HFFc6 (cell line): ENCODE results near the gene KRT81. TPM values are rescaled to one million over a fixed set of nuclear protein-coding genes. Genes with fewer than 3 reads are reported as not detected.

ENCODE experiments used
- DNase-seq: peaks from one replicate; pipeline ENCODE4 v3.0.0-alpha.2; 2018
- H3K27ac Mint-ChIP-seq: 2 replicates; pipeline ENCODE4 v1.8.0; 2020; ENCODE audit warnings: mild to moderate bottlenecking, mixed read lengths
- H3K27me3 Mint-ChIP-seq: 2 replicates; pipeline ENCODE4 v1.8.0; 2021; ENCODE audit warnings: mild to moderate bottlenecking, moderate library complexity, mixed read lengths; ENCODE audit not compliant: insufficient read depth
- H3K36me3 Mint-ChIP-seq: 2 replicates; pipeline ENCODE4 v1.8.0; 2021; ENCODE audit warnings: low read depth, mixed read lengths
- H3K4me1 Mint-ChIP-seq: 2 replicates; pipeline ENCODE4 v1.8.0; 2020; ENCODE audit warnings: low read depth, mixed read lengths
- H3K4me3 Mint-ChIP-seq: 2 replicates; pipeline ENCODE4 v1.8.0; 2020; ENCODE audit warnings: mild to moderate bottlenecking, moderate library complexity, mixed read lengths
- H3K9me3 Mint-ChIP-seq: 2 replicates; pipeline ENCODE4 v1.8.0; 2020; ENCODE audit warnings: mild to moderate bottlenecking, mixed read lengths
- total RNA-seq, 6 experiments: library from RNA; stranded (reverse); fragmentation: NEBNext Ultra II Directional; extraction: Animal tissue kit (Norgen Biotek cat#: 25700); gene quantifications; 2 replicates in 1 of 6; 3 replicates in 5 of 6; pipeline ENCODE4 v1.2.3, GENCODE V29; 2021
- TF ChIP-seq, protein P1 (sequence below): fragments of 200-600 bp; sonication (generic); IDR thresholded peaks from 2 replicates; pipeline ENCODE4 v1.5.0; 2021; ENCODE audit warnings: antibody characterized with exemption, mild to moderate bottlenecking

Gene KRT81
- total RNA-seq, 6 experiments from 2014 or later: 0.34 to 0.84 (median 0.70) TPM

DNA sequence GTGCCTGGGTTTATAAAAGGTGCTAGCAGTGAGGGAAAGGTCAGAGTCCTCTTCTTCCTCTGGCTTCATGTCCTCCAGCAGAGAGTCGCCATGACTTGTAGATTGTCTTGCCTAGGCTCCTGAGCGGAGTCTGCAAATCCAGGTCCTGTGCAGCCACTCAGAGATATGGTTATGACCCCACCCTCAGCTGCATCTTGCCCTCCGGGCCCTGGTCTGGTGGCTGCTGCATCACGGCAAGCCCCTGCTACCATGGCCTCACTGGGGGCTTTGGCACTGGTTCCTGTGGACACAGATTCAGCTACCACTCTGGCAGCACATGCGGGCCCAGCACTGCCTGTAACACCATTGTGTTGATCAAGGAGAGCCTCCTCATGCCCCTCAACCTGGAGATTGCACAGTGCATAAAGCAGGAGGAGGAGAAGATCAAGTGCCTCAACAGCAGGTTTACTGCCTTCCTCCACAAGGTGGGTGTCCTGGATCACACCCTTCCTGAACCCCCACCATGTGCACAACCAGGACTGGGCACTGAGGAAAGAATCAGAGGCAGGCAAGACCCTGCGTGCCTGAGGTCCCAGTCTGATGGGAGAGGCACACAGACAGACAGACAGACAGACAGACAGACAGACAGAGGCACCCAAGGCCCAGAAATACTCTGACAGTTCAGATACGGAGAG lies 27.4 kb downstream of the KRT81 start:
- no peak overlapping the region for H3K4me3 Mint-ChIP-seq
- TF ChIP-seq, protein P1, sequence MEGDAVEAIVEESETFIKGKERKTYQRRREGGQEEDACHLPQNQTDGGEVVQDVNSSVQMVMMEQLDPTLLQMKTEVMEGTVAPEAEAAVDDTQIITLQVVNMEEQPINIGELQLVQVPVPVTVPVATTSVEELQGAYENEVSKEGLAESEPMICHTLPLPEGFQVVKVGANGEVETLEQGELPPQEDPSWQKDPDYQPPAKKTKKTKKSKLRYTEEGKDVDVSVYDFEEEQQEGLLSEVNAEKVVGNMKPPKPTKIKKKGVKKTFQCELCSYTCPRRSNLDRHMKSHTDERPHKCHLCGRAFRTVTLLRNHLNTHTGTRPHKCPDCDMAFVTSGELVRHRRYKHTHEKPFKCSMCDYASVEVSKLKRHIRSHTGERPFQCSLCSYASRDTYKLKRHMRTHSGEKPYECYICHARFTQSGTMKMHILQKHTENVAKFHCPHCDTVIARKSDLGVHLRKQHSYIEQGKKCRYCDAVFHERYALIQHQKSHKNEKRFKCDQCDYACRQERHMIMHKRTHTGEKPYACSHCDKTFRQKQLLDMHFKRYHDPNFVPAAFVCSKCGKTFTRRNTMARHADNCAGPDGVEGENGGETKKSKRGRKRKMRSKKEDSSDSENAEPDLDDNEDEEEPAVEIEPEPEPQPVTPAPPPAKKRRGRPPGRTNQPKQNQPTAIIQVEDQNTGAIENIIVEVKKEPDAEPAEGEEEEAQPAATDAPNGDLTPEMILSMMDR: no peak
- DNase-seq: no peak
- H3K4me1 Mint-ChIP-seq: peaks cover 37% of the 10 kb centered on the region
- H3K36me3 Mint-ChIP-seq: no peaks in the 10 kb centered on the region
- no peaks in the 10 kb centered on the region for H3K9me3 Mint-ChIP-seq
- no peak overlapping the region; the same call in 1 of the 2 replicates for H3K27ac Mint-ChIP-seq
- peaks cover 4% of the 10 kb centered on the region for H3K27me3 Mint-ChIP-seq

DNA sequence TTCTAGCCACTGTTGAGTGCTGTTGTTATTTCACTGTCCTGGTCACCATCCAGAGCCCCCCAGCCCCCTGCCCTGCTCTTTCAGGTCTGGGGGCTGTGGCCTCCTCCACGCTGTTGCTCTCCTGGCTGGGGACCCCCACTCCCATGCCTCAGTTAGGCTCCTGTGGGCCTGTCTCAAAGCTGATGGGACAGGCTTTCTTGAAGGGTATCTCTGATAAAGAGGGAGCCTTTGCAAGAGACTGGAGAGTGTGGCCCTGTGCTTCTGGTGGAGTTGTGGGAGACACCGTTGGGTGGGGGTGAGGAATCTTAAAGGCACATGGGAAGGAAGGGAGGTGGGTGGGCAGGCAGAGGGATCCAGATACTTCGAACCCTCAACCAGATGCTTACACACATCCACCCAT lies 29.0 kb downstream of the KRT81 start:
- no peaks in the 10 kb centered on the region for H3K9me3 Mint-ChIP-seq
- H3K4me3 Mint-ChIP-seq: no peak overlapping the region
- H3K27ac Mint-ChIP-seq: no peak overlapping the region
- no peaks in the 10 kb centered on the region for H3K36me3 Mint-ChIP-seq
- H3K27me3 Mint-ChIP-seq: peaks cover 4% of the 10 kb centered on the region
- DNase-seq: no peak
- TF ChIP-seq, protein P1: no peak
- peaks cover 24% of the 10 kb centered on the region for H3K4me1 Mint-ChIP-seq

DNA sequence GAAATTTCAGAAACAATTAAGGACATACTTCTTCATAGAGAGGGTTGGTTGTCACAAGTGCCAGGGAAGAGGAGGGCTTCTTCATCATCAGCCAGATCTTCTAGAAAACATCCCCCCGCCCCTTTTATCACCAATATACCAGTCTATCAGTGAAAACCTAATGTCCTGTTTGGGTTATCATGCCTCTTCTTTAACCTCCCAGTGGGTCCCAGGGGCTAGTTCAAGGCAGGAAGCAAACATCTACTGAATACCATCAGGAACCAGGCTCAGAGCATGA lies 30.2 kb downstream of the KRT81 start:
- Mint-ChIP-seq H3K4me1 (peaks cover 24% of the 10 kb centered on the region), H3K27ac (no peak overlapping the region), H3K9me3 (no peaks in the 10 kb centered on the region), H3K4me3 (no peak overlapping the region), H3K36me3 (no peaks in the 10 kb centered on the region), H3K27me3 (peaks cover 8% of the 10 kb centered on the region)
- DNase-seq: no peak
- TF ChIP-seq, protein P1: no peak

DNA sequence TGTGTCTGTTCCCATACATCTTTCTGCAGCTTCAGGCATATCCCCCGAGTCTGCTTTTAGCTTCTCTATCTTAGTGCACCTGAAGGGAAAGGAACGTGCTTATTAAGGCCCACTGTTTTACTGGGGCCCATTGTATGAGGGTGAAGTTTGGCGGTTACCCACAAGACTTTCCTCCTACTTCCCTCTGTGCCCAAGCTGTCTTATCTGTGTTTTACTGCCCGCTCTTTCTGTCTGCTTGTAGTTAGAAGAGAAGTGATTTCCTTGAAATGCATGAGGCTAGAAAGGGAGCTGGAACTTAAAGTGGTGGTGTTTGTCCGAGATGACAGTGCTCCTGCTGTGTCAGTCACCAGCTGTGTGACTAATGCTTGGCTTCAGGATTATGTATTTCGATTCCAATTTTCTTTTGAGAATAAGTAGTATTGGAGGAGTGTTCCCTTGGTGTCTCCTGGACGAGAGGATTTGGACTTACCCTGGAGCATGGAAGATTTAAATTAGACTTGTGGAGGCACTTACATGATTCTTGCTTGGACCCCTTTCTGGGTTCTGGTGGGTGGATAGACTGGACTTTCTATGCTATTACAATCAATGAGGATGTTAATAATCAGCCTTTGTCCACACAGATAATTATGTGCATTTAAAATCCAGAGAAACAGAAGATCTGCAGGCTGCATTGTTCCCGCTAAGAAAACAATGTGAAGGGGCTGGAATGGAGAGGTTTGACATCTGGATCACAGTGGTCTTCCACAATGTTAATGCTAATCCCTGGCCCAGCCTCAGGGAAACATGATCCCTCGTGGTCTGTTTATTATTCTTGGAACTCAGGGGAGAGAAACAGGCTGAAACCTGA lies 30.8 kb downstream of the KRT81 start:
- H3K27ac Mint-ChIP-seq: no peak overlapping the region
- H3K4me3 Mint-ChIP-seq: no peak overlapping the region
- H3K27me3 Mint-ChIP-seq: peaks cover 8% of the 10 kb centered on the region
- H3K4me1 Mint-ChIP-seq: peaks cover 24% of the 10 kb centered on the region
- no peaks in the 10 kb centered on the region for H3K9me3 Mint-ChIP-seq
- no peaks in the 10 kb centered on the region for H3K36me3 Mint-ChIP-seq
- no peak for DNase-seq
- TF ChIP-seq, protein P1: no peak

DNA sequence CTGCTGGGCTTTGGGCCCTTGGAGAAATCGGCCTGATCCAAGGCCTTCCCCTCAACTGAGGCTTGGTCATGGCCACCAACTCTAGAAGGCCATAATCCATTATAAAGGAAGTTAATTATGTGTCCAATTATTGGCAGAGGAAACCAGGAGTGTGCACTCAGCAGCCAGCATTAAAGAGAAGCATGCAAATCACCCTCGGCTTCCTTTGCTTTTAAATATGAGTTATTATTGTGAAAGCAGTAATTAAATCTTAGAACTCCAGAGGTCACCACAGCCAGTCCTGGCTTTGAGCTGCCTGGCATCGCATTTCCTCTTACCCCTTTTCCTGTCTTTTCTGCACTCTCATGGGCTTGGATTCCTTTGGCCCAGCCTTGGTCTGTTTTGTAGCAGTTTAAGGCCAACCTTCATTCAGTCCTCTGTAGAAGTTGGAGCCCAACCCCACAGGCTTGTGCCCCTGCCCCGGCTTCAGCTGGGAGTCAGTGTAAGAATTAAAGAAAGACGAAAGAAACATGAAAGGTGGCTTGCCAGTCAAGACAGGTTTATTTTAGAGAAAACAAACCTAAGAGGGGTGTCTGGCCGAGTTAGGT lies 31.6 kb downstream of the KRT81 start:
- Mint-ChIP-seq H3K36me3 (no peaks in the 10 kb centered on the region), H3K4me3 (no peak overlapping the region)

More for the DNA sequence above, 31.6 kb downstream of the KRT81 start:
- H3K27me3 Mint-ChIP-seq: peaks cover 10% of the 10 kb centered on the region
- no peaks in the 10 kb centered on the region for H3K9me3 Mint-ChIP-seq
- H3K27ac Mint-ChIP-seq: no peak overlapping the region; the same call in 1 of the 2 replicates
- peaks cover 24% of the 10 kb centered on the region for H3K4me1 Mint-ChIP-seq
- DNase-seq: no peak
- TF ChIP-seq, protein P1: no peak
